Osteoblast (primary cell): Measurements from ENCODE around the gene RSRC1. TPM values are rescaled to one million over a fixed set of nuclear protein-coding genes. Genes with fewer than 3 reads are reported as not detected.

Experiments used
- DNase-seq: peaks from one replicate; pipeline ENCODE4 v3.0.0; 2011; ENCODE audit warnings: low spot score, mixed read lengths; ENCODE audit not compliant: insufficient read length; ENCODE audit errors: missing footprints
- H2AFZ ChIP-seq: 2 replicates; pipeline ENCODE4 v1.6.0; 2011; ENCODE audit warnings: mild to moderate bottlenecking, low read length
- H3K27ac ChIP-seq: 2 replicates; pipeline ENCODE4 v1.5.1; 2011; ENCODE audit warnings: mild to moderate bottlenecking, low read depth, low read length, moderate library complexity
- H3K27me3 ChIP-seq: 2 replicates; pipeline ENCODE4 v1.6.0; 2012; ENCODE audit warnings: mild to moderate bottlenecking, control low read depth, inconsistent platforms, low read length, moderate library complexity; ENCODE audit not compliant: insufficient read depth
- H3K36me3 ChIP-seq: 2 replicates; pipeline ENCODE4 v1.5.1; 2011; ENCODE audit warnings: mild to moderate bottlenecking, low read length, control low read depth, moderate library complexity; ENCODE audit not compliant: insufficient read depth
- H3K4me1 ChIP-seq: 2 replicates; pipeline ENCODE4 v1.5.1; 2011; ENCODE audit warnings: mild to moderate bottlenecking, low read length, control low read depth, moderate library complexity; ENCODE audit not compliant: insufficient read depth
- H3K4me2 ChIP-seq: 2 replicates; pipeline ENCODE4 v1.6.0; 2011; ENCODE audit warnings: mild to moderate bottlenecking, low read length; ENCODE audit not compliant: insufficient read depth
- H3K4me3 ChIP-seq: fragments of 200-600 bp; sonication (generic); 3 replicates; pipeline ENCODE4 v1.5.1; 2012; ENCODE audit warnings: mild to moderate bottlenecking, low read length, inconsistent platforms; ENCODE audit not compliant: insufficient read depth
- H3K79me2 ChIP-seq: 2 replicates; pipeline ENCODE4 v1.6.0; 2012; ENCODE audit warnings: mild to moderate bottlenecking, low read length, control low read depth, inconsistent platforms; ENCODE audit not compliant: insufficient read depth
- H3K9me3 ChIP-seq: 2 replicates; pipeline ENCODE4 v1.5.1; 2011; ENCODE audit warnings: low read depth, low read length, control low read depth
- H4K20me1 ChIP-seq: 2 replicates; pipeline ENCODE4 v1.6.0; 2012; ENCODE audit warnings: mild to moderate bottlenecking, low read length, control low read depth; ENCODE audit not compliant: insufficient read depth
- CTCF ChIP-seq: IDR thresholded peaks from 2 replicates; pipeline ENCODE4 v1.5.1; 2011; ENCODE audit warnings: mild to moderate bottlenecking, low read depth, low read length, moderate library complexity; ENCODE audit errors: extremely low read depth
- total RNA-seq: library from RNA; depleted of rRNA; stranded (reverse); fragments of >200 nt; gene quantifications from 2 replicates; pipeline ENCODE4 v1.2.3, GENCODE V29; 2012

The RSRC1 gene
- total RNA-seq, 1 donor = 69.8 TPM

DNA sequence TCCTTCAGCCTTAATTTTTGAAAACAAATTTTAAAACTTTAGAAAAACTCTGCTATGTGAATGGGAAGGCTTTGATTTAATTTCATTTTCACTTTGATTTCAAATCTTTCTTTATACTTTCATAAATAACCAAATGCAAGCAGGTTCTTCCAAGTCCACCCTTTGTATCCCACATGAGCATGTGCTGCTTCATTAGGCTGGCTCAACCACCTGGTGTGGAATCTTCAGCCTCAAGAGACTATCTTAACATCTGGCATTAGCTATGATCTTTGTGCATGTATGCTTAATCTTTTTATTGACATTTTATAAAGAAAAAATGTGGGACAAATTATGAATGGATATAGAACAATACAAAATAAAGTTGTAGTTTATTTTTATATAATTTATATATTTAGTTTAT lies 379.3 kb downstream of the RSRC1 start:
- Histone ChIP-seq H3K27ac (no peak overlapping the region), H2AFZ (no peak overlapping the region), H3K4me3 (no peak overlapping the region), H3K9me3 (no peaks in the 10 kb centered on the region), H4K20me1 (no peaks in the 10 kb centered on the region), H3K27me3 (no peaks in the 10 kb centered on the region), H3K36me3 (no peaks in the 10 kb centered on the region), H3K79me2 (no peaks in the 10 kb centered on the region), H3K4me2 (no peak overlapping the region), H3K4me1 (no peaks in the 10 kb centered on the region)
- no peak for DNase-seq
- no peak for TF ChIP-seq CTCF

GRCh38 chr3:158491968-158492367 lies 382.1 kb downstream of the RSRC1 start:
- no peaks in the 10 kb centered on the region for H3K36me3 ChIP-seq
- H3K79me2 ChIP-seq = no peaks in the 10 kb centered on the region
- H3K27me3 ChIP-seq = no peaks in the 10 kb centered on the region
- no peak overlapping the region for H3K4me2 ChIP-seq
- H4K20me1 ChIP-seq = no peaks in the 10 kb centered on the region
- DNase-seq = no peak
- no peak overlapping the region for H3K27ac ChIP-seq
- H3K4me3 ChIP-seq = no peak overlapping the region
- TF ChIP-seq CTCF = no peak
- no peaks in the 10 kb centered on the region for H3K4me1 ChIP-seq
- H3K9me3 ChIP-seq = no peaks in the 10 kb centered on the region
- H2AFZ ChIP-seq = no peak overlapping the region

GRCh38 chr3:158492685-158493084 lies 382.8 kb downstream of the RSRC1 start:
- no peak overlapping the region for H3K4me2 ChIP-seq
- no peak overlapping the region for H2AFZ ChIP-seq
- DNase-seq = no peak
- H3K4me1 ChIP-seq = no peaks in the 10 kb centered on the region
- no peaks in the 10 kb centered on the region for H3K9me3 ChIP-seq
- no peak overlapping the region for H3K27ac ChIP-seq
- no peaks in the 10 kb centered on the region for H3K36me3 ChIP-seq
- no peak overlapping the region for H3K4me3 ChIP-seq
- H3K79me2 ChIP-seq = no peaks in the 10 kb centered on the region
- no peak for TF ChIP-seq CTCF
- no peaks in the 10 kb centered on the region for H4K20me1 ChIP-seq
- H3K27me3 ChIP-seq = no peaks in the 10 kb centered on the region

DNA sequence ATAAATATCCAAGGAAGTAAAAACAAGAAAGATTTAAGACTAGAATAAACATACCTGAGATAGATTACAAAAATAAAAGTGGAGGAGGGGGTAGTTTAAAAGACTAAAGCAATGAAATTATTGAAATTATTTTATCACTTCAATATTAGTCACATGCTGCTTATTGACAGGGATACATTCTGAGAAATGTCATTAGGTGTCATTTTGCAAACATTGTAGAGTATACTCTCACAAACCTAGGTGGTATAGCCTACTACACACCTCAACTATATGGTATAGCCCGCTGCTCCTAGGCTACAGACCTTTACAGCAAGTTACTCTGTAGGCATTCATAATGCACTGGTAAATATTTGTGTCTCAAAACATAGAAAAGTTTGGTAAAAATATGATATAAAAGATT lies 384.0 kb downstream of the RSRC1 start:
- Histone ChIP-seq H2AFZ (no peak overlapping the region), H3K36me3 (no peaks in the 10 kb centered on the region), H4K20me1 (no peaks in the 10 kb centered on the region), H3K4me2 (no peak overlapping the region), H3K4me1 (no peaks in the 10 kb centered on the region), H3K4me3 (no peak overlapping the region), H3K27me3 (no peaks in the 10 kb centered on the region), H3K27ac (no peak overlapping the region), H3K9me3 (no peaks in the 10 kb centered on the region), H3K79me2 (no peaks in the 10 kb centered on the region)
- no peak for DNase-seq
- no peak for TF ChIP-seq CTCF
